AG08396 (cell line): ENCODE measurements around the gene LTA4H.
A peak's percentile ranks its signal among the peaks of the same experiment; 100 is the strongest.

Source experiments
- DNase-seq: peaks from one replicate; pipeline ENCODE4 v3.0.0; 2012; ENCODE audit warnings: low spot score, mixed read lengths

The LTA4H gene

GRCh38 chr12:96057986-96058553 lies 22.7 kb upstream of the LTA4H start:
- no peak for DNase-seq

- DNase-seq, result no peak
Measured at GRCh38 chr12:96056646-96057455, 21.5 kb upstream of the LTA4H start.

- DNase-seq, result no peak
Measured at GRCh38 chr12:96054244-96054610, 18.8 kb upstream of the LTA4H start.

- no peak for DNase-seq
Measured at GRCh38 chr12:96053476-96054243, 18.3 kb upstream of the LTA4H start.

GRCh38 chr12:96051756-96052485 lies 16.5 kb upstream of the LTA4H start:
- DNase-seq, result no peak

- no peak for DNase-seq
Measured at GRCh38 chr12:96050139-96050538, 14.8 kb upstream of the LTA4H start.

- no peak for DNase-seq
Measured at GRCh38 chr12:96049101-96049500, 13.7 kb upstream of the LTA4H start.

GRCh38 chr12:96048393-96048969 lies 13.1 kb upstream of the LTA4H start:
- no peak for DNase-seq

GRCh38 chr12:96047229-96048211 lies 12.1 kb upstream of the LTA4H start:
- DNase-seq, result no peak

GRCh38 chr12:96046543-96047228 lies 11.3 kb upstream of the LTA4H start:
- DNase-seq, result no peak

GRCh38 chr12:96045566-96045965 lies 10.2 kb upstream of the LTA4H start:
- no peak for DNase-seq

- DNase-seq, result no peak
Measured at GRCh38 chr12:96044943-96045290, 9.5 kb upstream of the LTA4H start.

- peak; percentile 45 for DNase-seq
Measured at GRCh38 chr12:96044017-96044942, 8.9 kb upstream of the LTA4H start.

GRCh38 chr12:96041181-96041580 lies 5.8 kb upstream of the LTA4H start:
- DNase-seq, result no peak

- DNase-seq, result no peak
Measured at GRCh38 chr12:96040305-96041133, 5.1 kb upstream of the LTA4H start.

GRCh38 chr12:96039516-96039915 lies 4.1 kb upstream of the LTA4H start:
- DNase-seq, result no peak

GRCh38 chr12:96036765-96037455 lies 1.5 kb upstream of the LTA4H start:
- no peak for DNase-seq
